Activated CD4-positive, alpha-beta memory T cell treated with anti-CD3 and anti-CD28 coated beads, Interleukin-2, amount 10 ng/mL, durations not matched to agents 7 days and 5 days (primary cell): ENCODE data around the gene PLEKHG1. TPM values are rescaled to one million over a fixed set of nuclear protein-coding genes. Genes with fewer than 3 reads are reported as not detected.

Experiments used
- CTCF ChIA-PET: fragments of 350-600 bp; sonication (Branson Sonifier 250); formaldehyde crosslinking; loops from one replicate; lab custom pipeline; 2021; ENCODE audit warnings: antibody characterized with exemption, inconsistent platforms; lab: Charles Lee
- POLR2A ChIA-PET: fragments of 350-600 bp; sonication (Branson Sonifier 250); formaldehyde crosslinking; loops from one replicate; lab custom pipeline; 2021; ENCODE audit warnings: antibody characterized with exemption; lab: Charles Lee
- DNase-seq: peaks from one replicate; pipeline ENCODE4 v3.0.0-alpha.2; 2020
- H3K27ac Mint-ChIP-seq: one replicate; pipeline ENCODE4 v1.8.0; 2021; ENCODE audit warnings: mild to moderate bottlenecking, mixed read lengths
- H3K27me3 Mint-ChIP-seq: one replicate; pipeline ENCODE4 v1.8.0; 2021; ENCODE audit warnings: mixed read lengths
- H3K36me3 Mint-ChIP-seq: one replicate; pipeline ENCODE4 v1.8.0; 2021; ENCODE audit warnings: low read depth, mixed read lengths
- H3K4me1 Mint-ChIP-seq: one replicate; pipeline ENCODE4 v1.8.0; 2021; ENCODE audit warnings: mixed read lengths
- H3K4me3 Mint-ChIP-seq: one replicate; pipeline ENCODE4 v1.8.0; 2021; ENCODE audit warnings: mild to moderate bottlenecking, mixed read lengths
- H3K9me3 Mint-ChIP-seq: one replicate; pipeline ENCODE4 v1.8.0; 2021; ENCODE audit warnings: mixed read lengths
- total RNA-seq, 2 experiments: library from RNA; stranded (reverse); gene quantifications; one replicate each; pipeline ENCODE4 v1.2.3, GENCODE V29; 2021

Gene PLEKHG1
- total RNA-seq, 2 experiments from 2014 or later: 2.3 to 2.9 TPM

- H3K27ac Mint-ChIP-seq: no peak overlapping the region
- no peaks in the 10 kb centered on the region for H3K36me3 Mint-ChIP-seq
- no peak for DNase-seq
- H3K9me3 Mint-ChIP-seq: no peaks in the 10 kb centered on the region
- POLR2A ChIA-PET: interaction anchor here (0.5 to 0.6 kb wide), 2 partner anchors 143 to 976 kb away, joined by 3 read pairs; no protein-coding TSS in a partner anchor
- CTCF ChIA-PET: interaction anchor here (0.6 to 1.2 kb wide), 2 partner anchors 10 to 43 kb away, joined by 3 read pairs; no protein-coding TSS in a partner anchor
- peaks cover 6% of the 10 kb centered on the region for H3K27me3 Mint-ChIP-seq
- H3K4me1 Mint-ChIP-seq: peaks cover 8% of the 10 kb centered on the region
- H3K4me3 Mint-ChIP-seq: no peak overlapping the region
These were observed 39.1 kb downstream of the PLEKHG1 start for GRCh38 chr6:150638765-150639164.

- H3K27me3 Mint-ChIP-seq: peaks cover 6% of the 10 kb centered on the region
- POLR2A ChIA-PET: no interaction called here
- DNase-seq: no peak
- H3K4me3 Mint-ChIP-seq: no peak overlapping the region
- no peaks in the 10 kb centered on the region for H3K36me3 Mint-ChIP-seq
- H3K4me1 Mint-ChIP-seq: peaks cover 6% of the 10 kb centered on the region
- H3K9me3 Mint-ChIP-seq: no peaks in the 10 kb centered on the region
- CTCF ChIA-PET: no interaction called here
- H3K27ac Mint-ChIP-seq: no peak overlapping the region
These were observed 40.2 kb downstream of the PLEKHG1 start for GRCh38 chr6:150639823-150640331.

GRCh38 chr6:150640556-150641209 lies 41.0 kb downstream of the PLEKHG1 start:
- Mint-ChIP-seq H3K27ac (no peak overlapping the region), H3K9me3 (no peaks in the 10 kb centered on the region), H3K27me3 (peaks cover 6% of the 10 kb centered on the region), H3K36me3 (no peaks in the 10 kb centered on the region), H3K4me1 (peaks cover 6% of the 10 kb centered on the region), H3K4me3 (no peak overlapping the region)
- ChIA-PET CTCF (no interaction called here), POLR2A (no interaction called here)
- DNase-seq: no peak

- Mint-ChIP-seq H3K36me3 (no peaks in the 10 kb centered on the region), H3K27me3 (peaks cover 6% of the 10 kb centered on the region), H3K4me3 (no peak overlapping the region), H3K4me1 (peaks cover 6% of the 10 kb centered on the region), H3K9me3 (no peaks in the 10 kb centered on the region), H3K27ac (no peak overlapping the region)
- ChIA-PET POLR2A (no interaction called here), CTCF (no interaction called here)
- DNase-seq: no peak
These were observed 41.9 kb downstream of the PLEKHG1 start for GRCh38 chr6:150641398-150642139.

- ChIA-PET POLR2A (no interaction called here), CTCF (no interaction called here)
- H3K9me3 Mint-ChIP-seq: no peaks in the 10 kb centered on the region
- no peak for DNase-seq
- no peak overlapping the region for H3K27ac Mint-ChIP-seq
- H3K4me1 Mint-ChIP-seq: peaks cover 4% of the 10 kb centered on the region
- no peaks in the 10 kb centered on the region for H3K36me3 Mint-ChIP-seq
- H3K27me3 Mint-ChIP-seq: peaks cover 5% of the 10 kb centered on the region
- H3K4me3 Mint-ChIP-seq: no peak overlapping the region
These were observed 46.5 kb downstream of the PLEKHG1 start for GRCh38 chr6:150646228-150646627.

GRCh38 chr6:150647051-150647450 lies 47.4 kb downstream of the PLEKHG1 start:
- DNase-seq: no peak
- Mint-ChIP-seq H3K27me3 (peaks cover 5% of the 10 kb centered on the region), H3K4me1 (no peaks in the 10 kb centered on the region), H3K9me3 (no peaks in the 10 kb centered on the region), H3K36me3 (no peaks in the 10 kb centered on the region), H3K4me3 (no peak overlapping the region), H3K27ac (no peak overlapping the region)
- ChIA-PET POLR2A (no interaction called here), CTCF (no interaction called here)

Other genes with a start within 250 kb of the PLEKHG1 start
- not detected for gene IYD, start 230.9 kb upstream of the PLEKHG1 start, total RNA-seq